ENCODE measurements around the gene MEGF8.

MEGF8 gene

GRCh38 chr19:42325308-42325895, at the start of gene MEGF8:
TSS of gene MEGF8 (plus strand) at chr19:42325635. CDS start at chr19:42326244, 609 bp downstream.
- peak; percentile 99 for DNase-seq

- DNase-seq = no peak
These were observed 49.2 kb upstream of the MEGF8 start for GRCh38 chr19:42276284-42276683.

- no peak for DNase-seq
These were observed 48.6 kb upstream of the MEGF8 start for GRCh38 chr19:42276821-42277220.

- no peak for DNase-seq
These were observed 47.5 kb upstream of the MEGF8 start for GRCh38 chr19:42277821-42278451.

- DNase-seq = no peak
These were observed 46.8 kb upstream of the MEGF8 start for GRCh38 chr19:42278452-42279154.

GRCh38 chr19:42279155-42279901, 46.1 kb upstream of the MEGF8 start:
- no peak for DNase-seq

GRCh38 chr19:42279902-42280814, 45.3 kb upstream of the MEGF8 start:
- peak; percentile 93 for DNase-seq

- DNase-seq = no peak
These were observed 44.7 kb upstream of the MEGF8 start for GRCh38 chr19:42280815-42281145.

- DNase-seq = no peak
These were observed 44.1 kb upstream of the MEGF8 start for GRCh38 chr19:42281146-42281826.

- DNase-seq = no peak
These were observed 43.3 kb upstream of the MEGF8 start for GRCh38 chr19:42281827-42282762.

GRCh38 chr19:42282819-42283187, 42.6 kb upstream of the MEGF8 start:
- DNase-seq = no peak

- DNase-seq = peak; percentile 97
These were observed 42.0 kb upstream of the MEGF8 start for GRCh38 chr19:42283188-42284065.

- peak; percentile 88 for DNase-seq
These were observed 41.4 kb upstream of the MEGF8 start for GRCh38 chr19:42284066-42284501.

- DNase-seq = no peak
These were observed 40.7 kb upstream of the MEGF8 start for GRCh38 chr19:42284591-42285341.

- no peak for DNase-seq
These were observed 39.9 kb upstream of the MEGF8 start for GRCh38 chr19:42285541-42285941.

- no peak for DNase-seq
These were observed 39.5 kb upstream of the MEGF8 start for GRCh38 chr19:42285988-42286348.

- DNase-seq = no peak
These were observed 39.0 kb upstream of the MEGF8 start for GRCh38 chr19:42286349-42287016.
